Thoracic aorta (tissue), 2 donors: ENCODE measurements around the gene CAPN10. TPM values are rescaled to one million over a fixed set of nuclear protein-coding genes. Genes with fewer than 3 reads are reported as not detected.

ENCODE experiments used
- ATAC-seq: fragments of 150-250 bp; one replicate; pipeline ENCODE4 v1.8.0; 2017; ENCODE audit warnings: low read depth; ENCODE audit not compliant: insufficient number of reproducible peaks, low FRiP score
- DNase-seq: peaks from one replicate; pipeline ENCODE4 v3.0.0-alpha.2; 2020; ENCODE audit warnings: low spot score
- H3K27ac ChIP-seq, 2 donors: fragments of 200-600 bp; sonication (generic); 1 replicate in 1 of 2; 2 replicates in 1 of 2; pipeline ENCODE4 v1.5.1; 2016; ENCODE audit warnings: mild to moderate bottlenecking in 2 of 2, moderate library complexity in 2 of 2
- H3K27me3 ChIP-seq: fragments of 200-600 bp; sonication (generic); replicated peaks from 2 replicates; pipeline ENCODE4 v1.6.0; 2016; ENCODE audit warnings: mild to moderate bottlenecking; ENCODE audit not compliant: insufficient read depth
- H3K36me3 ChIP-seq: fragments of 200-600 bp; sonication (generic); one replicate; pipeline ENCODE4 v1.5.1; 2016
- H3K4me1 ChIP-seq, 2 donors: fragments of 200-600 bp; sonication (generic); 1 replicate in 1 of 2; 2 replicates in 1 of 2; pipeline versions ENCODE4 v1.5.1 to v1.6.0; 2016; ENCODE audit warnings: low read depth in 2 of 2, mild to moderate bottlenecking in 1 of 2; ENCODE audit not compliant: control insufficient read depth in 1 of 2
- H3K4me3 ChIP-seq: fragments of 200-600 bp; sonication (generic); 2 replicates; pipeline ENCODE4 v1.5.1; 2016; ENCODE audit warnings: mild to moderate bottlenecking
- H3K9me3 ChIP-seq: fragments of 200-600 bp; sonication (generic); 2 replicates; pipeline ENCODE4 v1.5.1; 2016
- CTCF ChIP-seq: fragments of 200-600 bp; sonication (generic); IDR thresholded peaks from one replicate; pipeline ENCODE4 v1.5.1; 2019; ENCODE audit warnings: antibody characterized with exemption
- total RNA-seq, 2 donors: library from RNA; depleted of rRNA; stranded (reverse); fragments of >200 nt; gene quantifications; one replicate each; pipeline versions ENCODE4 v1.1.0 to v1.2.3, GENCODE V29; 2016

The CAPN10 gene
- total RNA-seq, 2 donors from 2014 or later: 33.3 to 38.2 TPM

- Histone ChIP-seq H3K27ac (no peak overlapping the region), H3K9me3 (no peaks in the 10 kb centered on the region), H3K36me3 (peaks cover 3% of the 10 kb centered on the region), H3K4me3 (no peak overlapping the region), H3K4me1 (no peaks in the 10 kb centered on the region), H3K27me3 (no peaks in the 10 kb centered on the region)
- ATAC-seq: no peak
- TF ChIP-seq CTCF: no peak
- no peak for DNase-seq
These were observed 16.7 kb downstream of the CAPN10 start for GRCh38 chr2:240603081-240603835.

GRCh38 chr2:240603846-240604245 lies 17.3 kb downstream of the CAPN10 start:
- DNase-seq (no peak), ATAC-seq (no peak)
- Histone ChIP-seq H3K36me3 (no peaks in the 10 kb centered on the region), H3K27ac (no peak overlapping the region), H3K27me3 (no peaks in the 10 kb centered on the region), H3K4me1 (no peaks in the 10 kb centered on the region), H3K4me3 (no peak overlapping the region), H3K9me3 (no peaks in the 10 kb centered on the region)
- no peak for TF ChIP-seq CTCF

- H3K4me3 ChIP-seq: no peak overlapping the region
- no peaks in the 10 kb centered on the region for H3K9me3 ChIP-seq
- H3K27ac ChIP-seq: no peak overlapping the region
- H3K4me1 ChIP-seq: no peaks in the 10 kb centered on the region
- TF ChIP-seq CTCF: peak; percentile 57
- H3K27me3 ChIP-seq: no peaks in the 10 kb centered on the region
- no peak for ATAC-seq
- H3K36me3 ChIP-seq: no peaks in the 10 kb centered on the region
- peak; percentile 38 for DNase-seq
These were observed 17.9 kb downstream of the CAPN10 start for GRCh38 chr2:240604291-240604938.

- Histone ChIP-seq H3K27me3 (no peaks in the 10 kb centered on the region), H3K9me3 (no peaks in the 10 kb centered on the region), H3K36me3 (no peaks in the 10 kb centered on the region), H3K4me1 (no peaks in the 10 kb centered on the region), H3K4me3 (no peak overlapping the region), H3K27ac (no peak overlapping the region)
- DNase-seq (no peak), ATAC-seq (no peak)
- no peak for TF ChIP-seq CTCF
These were observed 18.6 kb downstream of the CAPN10 start for GRCh38 chr2:240604939-240605716.
